GM19452 (cell line): ENCODE data around the gene CEBPA.
"Not testable (repeated sequence)": the region's sequence is repeated elsewhere in the genome, so short reads cannot be mapped to it uniquely, and the experiment has no call there.

ENCODE experiments used
- ATAC-seq: cut with Tn5 transposase; IDR thresholded peaks from one replicate; pipeline ENCODE4 v1.9.1; 2021; ENCODE audit not compliant: unreplicated experiment

CEBPA gene

GRCh38 chr19:33301144-33301899 is 1.0 kb downstream of the CEBPA start:
- ATAC-seq = no peak

- ATAC-seq = no peak
Observed at GRCh38 chr19:33300894-33301143, 1.5 kb downstream of the CEBPA start.

- no peak for ATAC-seq
Observed at GRCh38 chr19:33300009-33300893, 2.1 kb downstream of the CEBPA start.

GRCh38 chr19:33299051-33299688 is 3.2 kb downstream of the CEBPA start:
- ATAC-seq = no peak

DNA sequence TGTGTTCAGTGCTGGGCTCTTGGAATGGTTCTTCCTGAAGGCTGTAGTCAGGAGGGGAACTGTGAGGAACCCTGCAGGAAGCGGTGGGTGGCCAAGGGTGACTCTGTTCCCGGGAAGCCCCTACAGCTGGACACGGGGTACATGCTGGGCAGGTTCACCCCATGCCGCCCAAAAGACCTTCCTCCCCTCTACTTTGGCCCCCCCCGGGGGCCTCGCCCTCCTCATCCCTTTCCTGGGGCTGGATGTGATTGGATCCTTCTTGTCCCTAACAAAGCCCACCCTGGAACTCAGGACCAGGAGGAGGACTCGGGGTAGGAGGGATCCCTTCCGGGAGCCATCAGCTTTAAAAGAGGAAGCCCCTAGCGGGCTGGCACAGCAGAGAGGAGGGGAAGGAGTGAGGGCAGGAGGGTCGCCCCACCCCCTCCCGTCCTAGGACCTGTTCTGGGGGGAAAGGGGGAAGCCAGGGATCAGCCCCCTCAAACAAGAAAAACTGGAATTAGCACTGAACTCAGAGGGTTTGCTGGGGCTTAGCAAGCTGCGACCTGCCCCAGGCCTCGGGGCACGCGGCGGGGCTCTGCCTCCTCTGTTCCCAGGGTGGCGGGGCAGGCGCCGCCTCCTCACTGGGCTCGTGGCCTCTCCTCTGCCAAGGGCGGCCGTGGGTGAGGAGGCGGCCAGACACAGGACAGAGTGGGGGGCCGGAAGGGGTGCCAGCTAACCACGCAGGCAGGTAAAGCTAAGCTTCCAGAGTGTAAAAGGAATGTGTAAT is 4.0 kb downstream of the CEBPA start:
- ATAC-seq = no peak

GRCh38 chr19:33297401-33298145 is 4.8 kb downstream of the CEBPA start:
- ATAC-seq = no peak

DNA sequence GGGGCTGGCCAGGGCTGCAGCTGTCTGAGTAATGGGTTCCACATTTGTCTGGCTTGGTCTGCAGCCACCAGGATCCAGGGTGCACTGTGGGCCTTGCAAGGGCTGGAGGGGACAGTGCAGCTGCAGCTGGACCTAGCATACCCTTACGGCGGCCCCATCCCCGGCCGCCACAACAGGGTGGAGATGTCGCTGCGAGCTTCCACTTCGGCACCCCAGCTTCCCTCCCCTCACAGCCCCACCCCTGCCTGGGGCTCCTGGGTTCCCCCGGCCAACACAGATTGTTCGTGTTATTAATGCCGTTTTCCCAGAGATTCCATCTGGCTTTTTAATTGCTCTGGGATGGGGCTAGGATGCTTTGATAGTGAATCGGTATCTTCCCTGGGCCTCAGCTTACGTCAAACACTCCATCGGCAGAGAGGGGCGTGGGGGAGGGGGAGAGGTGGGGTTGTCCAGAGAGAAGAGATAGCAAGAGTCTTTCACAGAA is 5.8 kb downstream of the CEBPA start:
- no peak for ATAC-seq

- no peak for ATAC-seq
Observed at GRCh38 chr19:33295621-33296487, 6.5 kb downstream of the CEBPA start.

GRCh38 chr19:33295046-33295445 is 7.3 kb downstream of the CEBPA start:
- not testable (repeated sequence) for ATAC-seq

GRCh38 chr19:33294058-33294798 is 8.1 kb downstream of the CEBPA start:
- no peak for ATAC-seq

DNA sequence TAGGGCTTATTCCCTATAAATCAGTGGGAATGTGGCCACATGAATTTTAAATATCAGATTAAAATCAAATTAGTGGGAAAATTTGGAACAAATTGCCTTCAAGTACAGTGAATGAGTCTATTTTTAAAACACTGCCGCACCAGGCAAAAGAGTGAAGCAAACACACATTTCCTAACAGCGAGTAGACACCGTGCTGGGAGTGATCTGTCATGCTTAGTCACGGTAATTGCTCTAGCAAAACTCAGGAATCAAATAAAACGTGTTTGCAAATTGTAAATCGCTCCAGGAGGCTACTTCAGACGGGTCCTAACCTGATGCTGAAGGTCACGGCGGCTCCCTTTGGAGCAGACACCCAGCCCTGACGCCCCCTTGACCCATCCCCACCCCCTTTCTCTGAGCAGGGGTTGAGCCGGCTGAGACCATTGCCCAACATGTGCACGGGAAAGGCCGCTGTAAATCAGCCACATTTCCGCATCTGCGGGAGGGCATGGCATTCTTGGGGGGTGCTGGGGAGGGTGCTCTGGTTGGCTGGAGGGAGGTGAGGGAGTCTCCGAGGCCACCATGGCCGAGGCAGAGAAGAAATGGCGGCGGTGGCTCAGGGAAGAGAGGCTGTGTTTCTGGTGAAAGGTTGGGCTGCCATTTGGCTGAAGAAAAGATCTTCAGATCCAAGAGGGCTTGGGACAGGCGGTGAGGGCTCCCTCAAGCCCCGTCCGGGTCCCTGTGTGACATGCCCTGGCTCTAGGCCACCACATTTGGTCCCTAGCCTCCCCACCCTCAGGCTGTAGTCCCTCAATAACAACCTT is 8.9 kb downstream of the CEBPA start:
- ATAC-seq = no peak

GRCh38 chr19:33292595-33293254 is 9.6 kb downstream of the CEBPA start:
- no peak for ATAC-seq

DNA sequence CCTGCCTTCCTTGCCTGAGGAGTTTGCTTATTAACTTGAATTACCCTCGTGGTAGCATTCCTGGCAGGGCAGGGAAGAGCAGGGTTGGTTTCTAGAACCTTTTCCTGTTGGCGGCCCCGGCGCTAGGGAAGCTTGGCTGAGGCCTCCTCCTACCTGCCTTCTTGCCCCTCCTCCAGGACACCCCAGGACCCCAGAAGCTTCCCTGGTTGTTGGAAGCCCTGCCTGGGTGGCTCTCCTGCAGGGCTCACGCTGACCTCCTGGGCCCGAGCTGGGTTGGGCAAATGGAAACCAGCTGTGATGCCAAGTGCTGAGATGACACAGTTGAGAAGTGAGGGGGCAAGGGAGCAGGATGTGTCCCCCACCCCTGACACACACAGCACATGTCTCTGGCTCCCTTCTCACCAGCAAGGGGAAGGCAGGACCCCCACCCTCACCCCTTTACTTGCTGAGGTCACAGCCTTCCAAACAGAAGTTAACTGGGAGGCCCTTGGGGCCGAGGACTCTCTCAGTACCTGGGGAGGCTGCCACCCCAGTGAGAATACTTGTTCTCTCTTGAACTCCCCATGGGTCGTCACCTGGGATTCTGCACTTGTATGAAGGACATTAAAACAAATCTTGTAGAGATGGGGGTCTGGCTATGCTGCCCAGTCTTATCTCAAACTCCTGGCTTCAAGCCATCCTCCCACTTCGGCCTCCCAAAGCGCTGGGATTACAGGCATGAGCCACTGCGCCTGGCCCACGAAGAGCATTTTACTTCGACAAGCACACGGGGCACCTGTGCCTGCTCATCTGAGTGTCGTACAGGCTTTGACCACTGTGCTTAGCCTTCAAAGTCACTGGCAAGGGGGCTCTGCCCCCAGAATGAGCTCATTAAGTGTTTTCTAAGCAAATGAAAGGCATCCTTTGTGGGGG is 10.5 kb downstream of the CEBPA start:
- ATAC-seq = no peak

GRCh38 chr19:33290956-33291622 is 11.2 kb downstream of the CEBPA start:
- no peak for ATAC-seq

DNA sequence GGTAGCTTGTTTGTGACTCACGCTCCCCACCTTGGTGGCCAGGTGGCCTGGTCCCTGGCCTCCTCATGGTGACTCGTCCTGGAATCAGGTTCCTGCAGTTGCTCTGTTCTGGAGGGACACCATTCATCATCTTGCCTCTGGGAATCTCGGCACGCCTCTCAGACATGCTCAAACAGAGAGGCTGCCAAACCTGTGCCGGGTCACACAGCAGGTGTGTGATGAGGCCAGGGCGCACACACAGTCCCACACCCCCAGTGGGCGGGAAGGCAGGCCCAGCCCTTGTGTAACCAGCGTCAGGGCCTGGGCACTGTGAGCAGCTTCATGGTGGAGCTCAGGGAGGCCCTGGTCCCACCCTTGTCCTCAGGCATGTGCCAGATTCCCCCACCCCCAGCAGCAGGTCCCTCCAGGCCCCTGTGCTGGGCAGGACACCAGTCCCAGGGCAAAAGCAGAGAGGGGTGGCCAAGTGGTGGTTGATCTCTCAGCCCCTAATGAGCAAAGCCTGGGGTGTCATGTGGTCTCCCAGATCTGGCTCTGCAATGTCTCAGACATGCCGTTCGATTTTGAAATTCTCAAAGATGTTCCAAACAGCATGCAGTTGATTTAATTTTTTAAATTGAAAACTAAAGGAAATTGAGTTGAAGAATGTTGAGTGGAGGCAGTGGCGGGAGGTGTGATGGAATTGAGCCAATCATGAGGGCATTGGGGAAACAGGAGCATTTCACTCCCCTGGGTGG is 12.1 kb downstream of the CEBPA start:
- no peak for ATAC-seq
